Body of pancreas (tissue), 4 donors: ENCODE results near the gene FIBCD1.

ENCODE experiments used
- POLR2A ChIP-seq, 3 donors: fragments of 450-650 bp; IDR thresholded peaks; one replicate each; pipeline ENCODE4 v1.6.1; 2016; ENCODE audit warnings: antibody characterized with exemption in 3 of 3, mild to moderate bottlenecking in 2 of 3
- TF ChIP-seq, protein P1 (sequence below), 7 experiments: fragments of 450-650 bp in 4 of 7; fragments of 200-600 bp in 3 of 7; sonication (generic) in 3 of 7; IDR thresholded peaks; one replicate each; pipeline ENCODE4 v1.5.1; 2016 to 2019; ENCODE audit warnings: antibody characterized with exemption in 7 of 7

DNA sequence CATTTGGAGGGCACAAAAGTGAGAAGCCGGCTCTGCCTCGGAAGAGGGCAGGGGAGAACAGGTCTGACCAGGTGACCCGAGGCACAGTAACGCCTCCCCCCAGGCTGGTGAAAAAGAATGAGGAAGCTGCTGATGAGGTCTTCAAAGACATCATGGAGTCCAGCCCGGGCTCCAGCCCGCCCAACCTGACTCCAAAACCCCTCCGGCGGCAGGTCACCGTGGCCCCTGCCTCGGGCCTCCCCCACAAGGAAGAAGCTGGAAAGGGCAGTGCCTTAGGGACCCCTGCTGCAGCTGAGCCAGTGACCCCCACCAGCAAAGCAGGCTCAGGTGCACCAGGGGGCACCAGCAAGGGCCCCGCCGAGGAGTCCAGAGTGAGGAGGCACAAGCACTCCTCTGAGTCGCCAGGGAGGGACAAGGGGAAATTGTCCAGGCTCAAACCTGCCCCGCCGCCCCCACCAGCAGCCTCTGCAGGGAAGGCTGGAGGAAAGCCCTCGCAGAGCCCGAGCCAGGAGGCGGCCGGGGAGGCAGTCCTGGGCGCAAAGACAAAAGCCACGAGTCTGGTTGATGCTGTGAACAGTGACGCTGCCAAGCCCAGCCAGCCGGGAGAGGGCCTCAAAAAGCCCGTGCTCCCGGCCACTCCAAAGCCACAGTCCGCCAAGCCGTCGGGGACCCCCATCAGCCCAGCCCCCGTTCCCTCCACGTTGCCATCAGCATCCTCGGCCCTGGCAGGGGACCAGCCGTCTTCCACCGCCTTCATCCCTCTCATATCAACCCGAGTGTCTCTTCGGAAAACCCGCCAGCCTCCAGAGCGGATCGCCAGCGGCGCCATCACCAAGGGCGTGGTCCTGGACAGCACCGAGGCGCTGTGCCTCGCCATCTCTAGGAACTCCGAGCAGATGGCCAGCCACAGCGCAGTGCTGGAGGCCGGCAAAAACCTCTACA, 54.2 kb downstream of the FIBCD1 start:
- TF ChIP-seq, protein P1, sequence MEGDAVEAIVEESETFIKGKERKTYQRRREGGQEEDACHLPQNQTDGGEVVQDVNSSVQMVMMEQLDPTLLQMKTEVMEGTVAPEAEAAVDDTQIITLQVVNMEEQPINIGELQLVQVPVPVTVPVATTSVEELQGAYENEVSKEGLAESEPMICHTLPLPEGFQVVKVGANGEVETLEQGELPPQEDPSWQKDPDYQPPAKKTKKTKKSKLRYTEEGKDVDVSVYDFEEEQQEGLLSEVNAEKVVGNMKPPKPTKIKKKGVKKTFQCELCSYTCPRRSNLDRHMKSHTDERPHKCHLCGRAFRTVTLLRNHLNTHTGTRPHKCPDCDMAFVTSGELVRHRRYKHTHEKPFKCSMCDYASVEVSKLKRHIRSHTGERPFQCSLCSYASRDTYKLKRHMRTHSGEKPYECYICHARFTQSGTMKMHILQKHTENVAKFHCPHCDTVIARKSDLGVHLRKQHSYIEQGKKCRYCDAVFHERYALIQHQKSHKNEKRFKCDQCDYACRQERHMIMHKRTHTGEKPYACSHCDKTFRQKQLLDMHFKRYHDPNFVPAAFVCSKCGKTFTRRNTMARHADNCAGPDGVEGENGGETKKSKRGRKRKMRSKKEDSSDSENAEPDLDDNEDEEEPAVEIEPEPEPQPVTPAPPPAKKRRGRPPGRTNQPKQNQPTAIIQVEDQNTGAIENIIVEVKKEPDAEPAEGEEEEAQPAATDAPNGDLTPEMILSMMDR (IDR thresholded peaks at IDR 0.05): no peak
- TF ChIP-seq POLR2A (IDR thresholded peaks at IDR 0.05): no peak
